Heart left ventricle (tissue), 13 donors: ENCODE measurements around the gene SORCS2.

Experiments used
- CTCF ChIP-seq, 12 donors: fragments of 200-600 bp; sonication (generic) in 4 of 12; IDR thresholded peaks; one replicate each; pipeline versions ENCODE4 v1.5.0 to v1.8.0; 2018 to 2022; ENCODE audit warnings: antibody characterized with exemption in 12 of 12, mild to moderate bottlenecking in 5 of 12
- POLR2A ChIP-seq, 2 donors: fragments of 450-650 bp; IDR thresholded peaks; one replicate each; pipeline ENCODE4 v1.6.1; 2017; ENCODE audit warnings: antibody characterized with exemption in 2 of 2, mild to moderate bottlenecking in 2 of 2, moderate library complexity in 2 of 2
- donor health status: ischemic (EF 13 %, LVEDD 7.1; RV severe dilation, severe dysfunction).
- donor health status: DM: no; HTN: yes; CAD: no.
- donor health status: DM: no; HTN: no; CAD: no.
- donor health status: ischemic (EF 25% LVEDD 6.9; RV normal size, moderate dysfunction).
- donor health status: ischemic (EF 25% LVEDD 5.7; RV mildly dilated, moderate dysfunction).
- donor health status: ischemic (EF 35%, LVEDD 5.7; RV mildly dilated, moderate dysfunction).
- donor health status: nonischemic (EF 11% LVEDD 7.7; RV severe dilation, severe dysfunction).
- donor health status: DM: yes; HTN: yes; CAD: no.
- donor health status: PGD.
- donor health status: ischemic (EF 29% LVEDD 5.4; RV normal size, mild dysfunction).
- donor health status: nonischemic (EF 23%, LVEDD 6.1; RV moderate dilation, normal function).

GRCh38 chr4:7199129-7199725 is 6.9 kb downstream of the SORCS2 start:
- no peak for TF ChIP-seq POLR2A (IDR thresholded peaks at IDR 0.05)
- no peak for TF ChIP-seq CTCF (IDR thresholded peaks at IDR 0.05)
